HG02759 (cell line): ENCODE measurements around the gene TAP2.
A peak's percentile ranks its signal among the peaks of the same experiment; 100 is the strongest.
"Not testable (repeated sequence)": the region's sequence is repeated elsewhere in the genome, so short reads cannot be mapped to it uniquely, and the experiment has no call there.

Source experiments
- ATAC-seq: cut with Tn5 transposase; IDR thresholded peaks from one replicate; pipeline ENCODE4 v1.9.1; 2021; ENCODE audit warnings: mild to moderate bottlenecking, moderate library complexity; ENCODE audit not compliant: unreplicated experiment

The TAP2 gene

GRCh38 chr6:32836873-32837272 lies 1.7 kb downstream of the TAP2 start:
- no peak for ATAC-seq

GRCh38 chr6:32835167-32835893 lies 3.2 kb downstream of the TAP2 start:
- no peak for ATAC-seq

GRCh38 chr6:32833664-32834063 lies 4.9 kb downstream of the TAP2 start:
- ATAC-seq = no peak

GRCh38 chr6:32832535-32832934 lies 6.0 kb downstream of the TAP2 start:
- no peak for ATAC-seq

- ATAC-seq = no peak
Observed at GRCh38 chr6:32830936-32831335, 7.6 kb downstream of the TAP2 start.

- no peak for ATAC-seq
Observed at GRCh38 chr6:32830017-32830416, 8.5 kb downstream of the TAP2 start.

GRCh38 chr6:32829495-32829894 lies 9.0 kb downstream of the TAP2 start:
- no peak for ATAC-seq

- no peak for ATAC-seq
Observed at GRCh38 chr6:32827025-32827424, 11.5 kb downstream of the TAP2 start.

GRCh38 chr6:32825966-32826365 lies 12.6 kb downstream of the TAP2 start:
- ATAC-seq = no peak

- ATAC-seq = no peak
Observed at GRCh38 chr6:32819729-32820128, 18.8 kb downstream of the TAP2 start.

GRCh38 chr6:32818867-32819266 lies 19.7 kb downstream of the TAP2 start:
- ATAC-seq = no peak

GRCh38 chr6:32816746-32817204 lies 21.8 kb downstream of the TAP2 start, which contains the start of gene HLA-DOB:
Gene HLA-DOB, minus strand, starts transcription at chr6:32817002. Its CDS starts 51 bp downstream, at chr6:32816951.
- ATAC-seq = peak; percentile 37

- ATAC-seq = peak; percentile 53
Observed at GRCh38 chr6:32815996-32816395, 22.5 kb downstream of the TAP2 start.

GRCh38 chr6:32815115-32815514 lies 23.4 kb downstream of the TAP2 start:
- ATAC-seq = no peak

- ATAC-seq = no peak
Observed at GRCh38 chr6:32814145-32814544, 24.4 kb downstream of the TAP2 start.

GRCh38 chr6:32809171-32809570 lies 29.4 kb downstream of the TAP2 start:
- no peak for ATAC-seq

- ATAC-seq = no peak
Observed at GRCh38 chr6:32807020-32807580, 31.4 kb downstream of the TAP2 start.

GRCh38 chr6:32805404-32805803 lies 33.1 kb downstream of the TAP2 start:
- not testable (repeated sequence) for ATAC-seq

GRCh38 chr6:32803416-32803815 lies 35.1 kb downstream of the TAP2 start:
- no peak for ATAC-seq

GRCh38 chr6:32799740-32800139 lies 38.8 kb downstream of the TAP2 start:
- ATAC-seq = no peak

GRCh38 chr6:32799168-32799567 lies 39.4 kb downstream of the TAP2 start:
- no peak for ATAC-seq
